Measurements from ENCODE around the gene OTOP2. TPM values are rescaled to one million over a fixed set of nuclear protein-coding genes. Genes with fewer than 3 reads are reported as not detected.

Gene OTOP2
- total RNA-seq, 4 donors from 2014 or later: not detected

GRCh38 chr17:74921026-74921681, 2.9 kb upstream of the OTOP2 start:
- no peaks in the 10 kb centered on the region for H3K9me3 ChIP-seq
- ATAC-seq: no peak
- no peak overlapping the region for H3K4me3 ChIP-seq
- H3K27me3 ChIP-seq: peaks cover 100% of the 10 kb centered on the region
- H3K4me1 ChIP-seq: peaks cover 0 to 34% (median 14%) of the 10 kb centered on the region in 3 donors
- TF ChIP-seq EP300 (IDR thresholded peaks at IDR 0.05): no peak
- no peak overlapping the region for H3K27ac ChIP-seq
- H3K36me3 ChIP-seq: no peaks in the 10 kb centered on the region
- 57% methylated on average over 5 of the region's 19 CpGs; no CpG with 5 or more reads in 1 of the 2 donors for WGBS, 2 donors (ENCODE audit: low coverage in 1 of 2)

- Histone ChIP-seq H3K27me3 (peaks cover 100% of the 10 kb centered on the region), H3K9me3 (no peaks in the 10 kb centered on the region), H3K4me3 (no peak overlapping the region), H3K27ac (no peak overlapping the region), H3K36me3 (no peaks in the 10 kb centered on the region), H3K4me1 (peaks cover 0 to 34% (median 14%) of the 10 kb centered on the region in 3 donors)
- ATAC-seq: no peak
- WGBS, 2 donors (ENCODE audit: low coverage in 1 of 2): no CpG with 5 or more reads among the region's 2 CpGs
- no peak for TF ChIP-seq POLR2AphosphoS5 (IDR thresholded peaks at IDR 0.05)
- TF ChIP-seq POLR2A (IDR thresholded peaks at IDR 0.05): no peak
- TF ChIP-seq CTCF (IDR thresholded peaks at IDR 0.05): no peak
- TF ChIP-seq EP300 (IDR thresholded peaks at IDR 0.05): no peak
Observed at GRCh38 chr17:74921769-74922168, 2.3 kb upstream of the OTOP2 start.

- TF ChIP-seq POLR2A (IDR thresholded peaks at IDR 0.05) (no peak), CTCF (IDR thresholded peaks at IDR 0.05) (no peak), EP300 (IDR thresholded peaks at IDR 0.05) (no peak), POLR2AphosphoS5 (IDR thresholded peaks at IDR 0.05) (no peak)
- Histone ChIP-seq H3K9me3 (no peaks in the 10 kb centered on the region), H3K4me1 (peaks cover 0 to 34% (median 14%) of the 10 kb centered on the region in 3 donors), H3K27me3 (peaks cover 100% of the 10 kb centered on the region), H3K36me3 (no peaks in the 10 kb centered on the region), H3K4me3 (no peak overlapping the region), H3K27ac (no peak overlapping the region)
- WGBS, 2 donors (ENCODE audit: low coverage in 1 of 2): 68 to 73% methylated on average over 5 to 6 of the region's 6 CpGs
- ATAC-seq: no peak
Observed at GRCh38 chr17:74922172-74922571, 1.9 kb upstream of the OTOP2 start.

GRCh38 chr17:74922694-74923537, 1.2 kb upstream of the OTOP2 start, which contains the start of gene USH1G:
USH1G (minus strand) TSS chr17:74923255; CDS start chr17:74923073, 182 bp downstream.
- peaks cover 0 to 34% (median 14%) of the 10 kb centered on the region in 3 donors for H3K4me1 ChIP-seq
- WGBS, 2 donors (ENCODE audit: low coverage in 1 of 2): 57% methylated on average over 1 of the region's 57 CpGs; no CpG with 5 or more reads in 1 of the 2 donors
- H3K27me3 ChIP-seq: peaks cover 100% of the 10 kb centered on the region
- no peaks in the 10 kb centered on the region for H3K9me3 ChIP-seq
- H3K36me3 ChIP-seq: no peaks in the 10 kb centered on the region
- ATAC-seq: peak; percentile 6
- H3K27ac ChIP-seq: no peak within 1 kb of the TSS
- peak within 1 kb of the TSS in 1 of 2 donors; percentile 44 for H3K4me3 ChIP-seq
- TF ChIP-seq CTCF (IDR thresholded peaks at IDR 0.05): no peak
- TF ChIP-seq POLR2A (IDR thresholded peaks at IDR 0.05): no peak
- TF ChIP-seq EP300 (IDR thresholded peaks at IDR 0.05): no peak
- TF ChIP-seq POLR2AphosphoS5 (IDR thresholded peaks at IDR 0.05): no peak

- WGBS, 2 donors (ENCODE audit: low coverage in 1 of 2): 0% methylated on average over 2 of the region's 59 CpGs; no CpG with 5 or more reads in 1 of the 2 donors
- Histone ChIP-seq H3K4me1 (peaks cover 0 to 34% (median 14%) of the 10 kb centered on the region in 3 donors), H3K27me3 (peaks cover 100% of the 10 kb centered on the region), H3K36me3 (no peaks in the 10 kb centered on the region), H3K4me3 (peak overlapping the region in 1 of 2 donors; percentile 44), H3K9me3 (no peaks in the 10 kb centered on the region), H3K27ac (no peak overlapping the region)
- ATAC-seq: peak; percentile 73
- TF ChIP-seq CTCF (IDR thresholded peaks at IDR 0.05) (peak in 3 of 4 experiments; percentile 37 to 89 (median 68)), POLR2A (IDR thresholded peaks at IDR 0.05) (no peak)
Observed at GRCh38 chr17:74923538-74924249, 379 bp upstream of the OTOP2 start.
